ENCODE data around the gene DMXL2.
"Not testable (repeated sequence)": the region's sequence is repeated elsewhere in the genome, so short reads cannot be mapped to it uniquely, and the experiment has no call there.

Gene DMXL2

DNA sequence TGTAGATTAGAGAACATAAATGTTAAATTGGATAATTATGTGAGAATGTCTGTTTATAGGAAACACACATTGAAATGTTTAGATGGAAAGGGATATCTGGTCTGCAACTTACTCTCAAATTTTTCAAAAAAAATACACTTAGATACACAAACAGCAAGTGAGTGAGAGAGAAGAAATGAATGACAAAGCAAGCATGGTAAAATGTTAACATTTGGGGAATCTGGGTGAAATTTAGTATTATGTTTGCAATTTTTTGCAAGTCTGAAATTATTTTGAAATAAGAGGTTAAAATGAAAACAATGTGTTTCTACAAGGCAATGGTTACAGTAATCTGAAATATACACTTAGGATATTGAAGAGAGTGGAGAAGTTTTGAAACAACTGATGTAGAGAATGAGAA, 146.8 kb downstream of the DMXL2 start:
- DNase-seq = no peak

DNA sequence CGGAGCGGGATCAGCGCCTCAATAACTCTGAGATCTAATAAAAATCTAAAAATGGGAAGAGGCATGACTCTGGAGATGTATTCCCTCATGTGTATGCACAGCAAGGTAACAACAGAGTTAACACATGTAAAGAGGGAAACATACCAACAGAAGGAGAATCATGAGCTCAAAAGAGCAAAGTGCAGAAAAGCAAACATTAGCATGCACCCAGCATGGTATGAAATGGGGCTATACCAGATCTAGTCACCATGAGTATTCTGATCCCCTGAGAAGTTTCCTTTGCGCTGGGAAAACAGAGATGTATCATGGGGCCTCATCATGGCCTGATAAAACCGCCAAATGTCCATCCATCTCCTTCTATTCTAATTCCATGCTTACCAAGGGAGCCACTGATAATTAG, 152.1 kb downstream of the DMXL2 start:
- no peak for DNase-seq

GRCh38 chr15:51460796-51461195, 161.8 kb downstream of the DMXL2 start:
- DNase-seq = no peak

GRCh38 chr15:51450001-51450400, 172.6 kb downstream of the DMXL2 start:
- no peak for DNase-seq

DNA sequence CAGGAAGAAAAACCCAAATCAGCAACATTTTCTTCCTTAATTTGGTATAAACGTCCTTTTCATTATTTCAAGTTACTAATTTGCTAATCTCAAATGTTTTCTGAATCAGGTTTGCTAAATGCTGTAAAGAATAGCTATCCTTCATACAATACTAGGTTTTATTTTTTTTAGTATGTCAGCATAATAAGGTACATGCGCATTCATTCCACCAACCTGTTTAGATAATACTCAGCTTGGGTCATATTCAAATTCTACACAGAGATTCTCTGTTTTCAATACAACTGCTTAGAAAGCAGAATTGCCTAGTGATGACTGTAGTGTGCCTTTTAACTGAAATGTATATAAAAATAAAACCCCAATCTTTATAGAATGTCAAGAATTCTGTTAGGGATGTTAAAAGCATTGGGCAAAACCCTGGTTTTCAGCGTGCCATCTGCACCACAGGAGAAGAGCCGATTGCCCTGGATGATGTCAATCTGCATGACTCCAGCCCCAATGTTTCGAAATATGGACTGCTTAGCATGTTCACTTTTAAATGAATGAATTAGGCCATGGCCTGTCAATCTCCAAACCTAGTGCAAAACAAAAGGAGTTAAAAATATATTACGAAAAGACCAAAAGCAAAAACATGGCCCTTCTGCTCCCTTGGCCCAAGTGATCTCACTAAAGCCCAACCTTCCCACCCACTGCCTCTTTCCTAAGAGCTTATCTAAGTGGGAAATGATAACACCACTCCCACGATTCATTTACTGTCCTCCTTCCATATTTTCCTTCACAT, 173.8 kb downstream of the DMXL2 start:
- DNase-seq = no peak

- no peak for DNase-seq
Measured at GRCh38 chr15:51447855-51448621, 174.5 kb downstream of the DMXL2 start.

- not testable (repeated sequence) for DNase-seq
Measured at GRCh38 chr15:51446029-51446744, 176.4 kb downstream of the DMXL2 start.

DNA sequence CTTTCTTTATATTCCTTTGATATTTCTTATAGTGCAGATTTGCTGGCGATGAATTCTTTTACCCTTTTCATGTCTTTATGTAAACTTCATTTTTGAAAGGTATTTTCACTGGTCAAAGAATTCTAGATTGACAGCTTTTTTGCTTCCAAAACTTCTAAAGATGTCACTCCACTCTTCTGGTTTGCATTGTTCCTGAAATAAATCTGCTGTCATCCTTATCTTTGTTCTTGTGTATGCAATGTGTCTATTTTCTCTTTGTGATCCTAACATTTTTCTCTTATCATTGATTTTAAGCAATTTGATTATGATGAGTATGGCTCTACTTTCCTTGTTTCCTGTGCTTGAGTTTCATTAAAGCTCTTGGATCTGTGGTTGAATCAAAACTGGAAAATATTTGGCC, 177.8 kb downstream of the DMXL2 start:
- DNase-seq = no peak

DNA sequence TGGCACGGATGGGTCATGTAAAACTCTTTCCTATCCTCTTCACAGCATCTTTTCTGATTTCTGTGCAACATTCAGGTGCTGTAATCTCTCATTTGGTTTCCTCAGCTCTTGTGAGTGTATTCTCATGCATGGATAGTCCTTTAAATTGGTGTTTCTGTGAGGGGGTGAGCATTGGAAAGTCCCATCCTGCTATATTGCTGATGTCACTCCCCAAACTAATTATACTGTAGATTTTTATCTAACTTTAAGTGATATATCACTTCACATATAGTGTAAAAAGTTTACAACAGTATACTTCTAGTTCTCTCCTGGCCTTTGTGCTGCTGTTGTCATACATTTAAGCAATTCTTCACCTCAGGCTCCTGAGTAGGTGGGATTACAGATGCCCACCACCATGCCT, 178.5 kb downstream of the DMXL2 start:
- DNase-seq = no peak

GRCh38 chr15:51443282-51443914, 179.2 kb downstream of the DMXL2 start:
- DNase-seq = no peak

DNA sequence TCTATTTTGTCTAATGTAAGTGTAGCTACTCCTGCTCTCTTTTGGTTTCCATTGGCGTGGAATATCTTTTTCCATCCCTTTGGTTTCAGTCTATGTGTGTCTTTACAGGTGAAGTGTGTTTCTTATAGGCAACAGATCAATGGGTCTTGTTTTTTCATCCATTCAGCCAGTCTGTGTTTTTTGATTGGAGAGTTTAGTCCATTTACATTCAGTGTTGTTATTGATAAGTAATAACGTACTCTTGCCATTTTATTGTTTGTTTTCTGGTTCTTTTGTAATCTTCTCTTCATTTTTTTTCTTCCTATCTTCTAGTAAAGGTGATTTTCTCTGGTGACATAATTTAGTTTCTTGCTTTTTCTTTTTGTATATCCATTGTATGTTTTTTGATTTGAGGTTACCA, 184.0 kb downstream of the DMXL2 start:
- no peak for DNase-seq

- no peak for DNase-seq
Measured at GRCh38 chr15:51425517-51426040, 197.0 kb downstream of the DMXL2 start.

GRCh38 chr15:51424780-51425179, 197.8 kb downstream of the DMXL2 start:
- DNase-seq = no peak

DNA sequence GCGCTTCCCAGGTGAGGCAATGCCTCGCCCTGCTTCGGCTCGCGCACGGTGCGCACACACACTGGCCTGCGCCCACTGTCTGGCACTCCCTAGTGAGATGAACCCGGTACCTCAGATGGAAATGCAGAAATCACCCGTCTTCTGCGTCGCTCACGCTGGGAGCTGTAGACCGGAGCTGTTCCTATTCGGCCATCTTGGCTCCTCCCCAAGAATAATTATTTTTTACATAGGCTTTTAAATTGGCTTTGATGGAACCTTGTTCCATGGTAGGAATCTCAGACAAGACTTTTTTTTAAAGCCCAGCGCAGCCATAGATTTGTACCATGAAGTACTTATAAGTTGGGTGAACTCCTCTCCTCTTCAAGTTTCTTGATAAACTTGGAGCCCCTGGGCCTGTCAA, 199.5 kb downstream of the DMXL2 start:
- not testable (repeated sequence) for DNase-seq

DNA sequence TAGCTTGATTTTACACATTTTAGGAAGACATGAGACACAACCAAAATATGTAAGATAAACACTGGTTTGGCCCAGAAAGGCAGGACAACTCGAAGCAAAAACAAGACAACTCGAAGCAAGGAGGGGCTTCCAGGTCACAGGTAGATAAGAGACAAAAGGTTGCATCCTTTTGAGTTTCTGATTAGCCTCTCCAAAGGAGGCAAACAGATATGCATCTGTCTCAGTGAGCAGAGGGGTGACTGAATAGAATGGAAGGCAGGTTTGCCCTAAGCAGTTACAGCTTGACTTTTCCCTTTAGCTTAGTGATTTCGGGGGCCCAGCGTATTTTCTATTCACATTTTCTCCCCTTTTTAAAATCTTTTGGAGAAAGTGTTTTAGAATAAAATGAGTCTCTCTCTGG, 206.4 kb downstream of the DMXL2 start:
- no peak for DNase-seq

- no peak for DNase-seq
Measured at GRCh38 chr15:51414256-51414860, 208.2 kb downstream of the DMXL2 start.

- no peak for DNase-seq
Measured at GRCh38 chr15:51405693-51406523, 216.7 kb downstream of the DMXL2 start.

GRCh38 chr15:51403946-51404695, 218.4 kb downstream of the DMXL2 start:
- no peak for DNase-seq

DNA sequence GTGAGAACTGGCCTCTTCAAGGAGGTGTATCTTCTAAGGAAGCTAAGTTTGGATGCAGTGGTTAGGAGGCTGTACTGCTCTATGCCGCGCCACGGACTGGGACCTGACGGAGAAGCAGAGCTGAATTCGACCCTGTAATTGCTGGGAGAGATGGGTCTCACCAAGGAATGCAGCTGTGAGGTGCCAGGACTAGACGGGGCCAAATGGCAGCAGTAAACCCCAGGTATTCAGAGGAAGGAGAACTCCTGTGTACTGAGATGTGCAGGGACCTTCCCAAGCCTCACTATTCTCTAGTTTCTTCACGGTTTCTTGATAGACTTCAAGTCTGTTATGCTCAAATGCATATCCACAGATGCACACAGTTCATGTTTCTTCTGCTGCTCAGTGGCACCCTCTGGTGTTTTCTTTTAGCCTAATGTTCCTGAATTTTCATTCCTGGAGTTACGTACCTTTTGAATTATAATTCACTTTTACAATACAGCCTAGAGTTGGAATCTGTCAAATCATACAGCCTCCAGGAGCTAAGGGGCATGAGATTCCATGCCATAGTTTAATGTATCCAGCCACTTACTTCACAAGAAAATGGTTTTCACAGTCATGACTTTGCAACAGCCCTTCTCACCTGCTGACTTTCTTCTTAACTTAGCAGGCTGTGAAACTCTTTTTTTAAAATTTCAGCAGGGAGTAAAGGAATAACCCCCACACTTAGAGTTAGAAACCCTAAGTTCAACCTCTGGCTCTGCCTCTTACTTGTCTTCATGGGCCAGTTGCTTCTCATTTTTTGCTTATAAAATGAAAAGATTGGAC, 219.3 kb downstream of the DMXL2 start:
- DNase-seq = peak; percentile 56

Data from OCI-M1 (cell line).